CD4-positive, alpha-beta T cell treated with Interleukin-1 beta for 1 hour (primary cell): Measurements from ENCODE around the gene ANKRD11.

Experiments used
- DNase-seq, 2 donors: peaks; one replicate each; pipeline ENCODE4 v3.0.0-alpha.2; 2020 to 2022

ANKRD11 gene

DNA sequence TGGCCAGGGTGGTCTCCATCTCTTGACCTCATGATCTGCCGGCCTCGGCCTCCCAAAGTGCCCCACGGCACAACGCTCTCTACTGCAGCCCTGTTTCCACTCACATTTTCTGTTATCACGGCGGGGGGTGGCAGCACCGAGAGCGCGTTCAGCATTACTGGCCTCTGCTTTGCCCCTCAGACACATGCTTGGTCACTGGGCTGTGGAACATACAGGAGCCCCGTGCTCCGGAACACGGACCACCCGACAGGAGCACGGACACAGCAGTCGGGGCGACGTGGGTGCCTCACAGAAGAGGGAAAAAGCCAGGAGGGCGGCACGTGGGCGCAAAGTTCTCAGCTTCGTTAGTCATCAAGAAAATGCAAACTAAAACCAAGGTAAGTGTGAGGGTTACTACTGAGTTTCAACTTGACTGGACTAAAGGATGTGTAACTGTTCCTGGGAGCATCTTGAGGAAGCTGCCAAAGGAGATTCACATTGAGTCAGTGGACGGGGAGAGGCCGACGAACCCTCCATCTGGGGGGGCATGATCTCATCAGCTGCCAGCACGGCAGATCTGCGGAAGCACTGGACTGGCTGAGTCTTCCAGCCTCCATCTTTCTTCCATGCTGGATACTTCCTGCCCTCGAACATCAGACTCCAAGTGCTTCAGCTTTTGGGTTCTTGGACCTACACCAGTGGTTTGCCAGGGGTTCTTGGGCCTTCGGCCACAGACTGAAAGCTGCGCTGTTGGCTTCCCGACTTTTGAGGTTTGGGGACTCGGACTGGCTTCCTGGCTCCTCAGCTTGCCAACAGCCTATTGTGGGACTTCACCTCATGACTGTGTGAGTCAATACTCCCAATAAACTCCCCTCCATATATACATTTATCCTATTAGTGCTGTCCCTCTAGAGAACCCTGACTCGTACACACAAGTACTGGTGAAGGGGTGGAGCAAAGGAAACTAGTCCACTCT is 166.0 kb downstream of the ANKRD11 start:
- no peak for DNase-seq

DNA sequence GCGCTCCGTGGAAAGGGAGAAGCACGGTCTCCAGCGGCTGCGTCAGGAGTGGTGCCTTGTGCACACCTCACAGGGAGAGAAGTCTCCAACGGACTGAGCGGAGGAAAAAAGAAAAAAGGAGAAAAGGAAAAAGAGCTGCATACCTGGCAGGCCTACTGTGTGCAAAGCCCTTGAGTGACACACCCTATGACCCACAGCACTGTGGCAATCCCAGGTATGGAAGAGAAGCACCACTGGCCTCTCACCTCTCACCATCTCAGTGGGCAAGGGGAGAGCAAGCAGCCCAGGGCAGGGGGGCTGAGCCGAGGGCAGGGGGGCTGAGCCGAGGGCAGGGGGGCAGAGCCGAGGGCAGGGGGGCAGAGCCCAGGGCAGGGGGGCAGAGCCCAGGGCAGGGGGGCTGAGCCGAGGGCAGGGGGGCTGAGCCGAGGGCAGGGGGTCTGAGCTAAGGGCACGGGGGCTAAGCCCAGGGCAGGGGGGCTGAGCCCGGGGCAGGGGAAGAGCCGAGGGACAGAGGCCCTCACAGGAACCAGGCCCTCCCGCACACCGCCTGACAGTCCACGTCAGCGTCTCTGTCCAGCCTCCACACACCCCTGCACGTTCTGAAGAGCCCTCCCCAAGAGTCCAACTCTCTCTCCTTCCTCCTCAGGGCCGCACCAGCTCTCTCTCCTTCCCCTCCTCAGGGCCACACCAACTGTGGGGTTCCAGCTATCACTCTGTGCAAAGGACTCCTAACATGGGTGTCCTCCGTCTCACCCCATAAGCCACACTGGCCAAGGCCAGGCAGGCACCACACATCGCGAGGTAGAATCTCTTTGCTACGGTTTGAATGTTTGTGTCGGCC is 167.0 kb downstream of the ANKRD11 start:
- no peak for DNase-seq

DNA sequence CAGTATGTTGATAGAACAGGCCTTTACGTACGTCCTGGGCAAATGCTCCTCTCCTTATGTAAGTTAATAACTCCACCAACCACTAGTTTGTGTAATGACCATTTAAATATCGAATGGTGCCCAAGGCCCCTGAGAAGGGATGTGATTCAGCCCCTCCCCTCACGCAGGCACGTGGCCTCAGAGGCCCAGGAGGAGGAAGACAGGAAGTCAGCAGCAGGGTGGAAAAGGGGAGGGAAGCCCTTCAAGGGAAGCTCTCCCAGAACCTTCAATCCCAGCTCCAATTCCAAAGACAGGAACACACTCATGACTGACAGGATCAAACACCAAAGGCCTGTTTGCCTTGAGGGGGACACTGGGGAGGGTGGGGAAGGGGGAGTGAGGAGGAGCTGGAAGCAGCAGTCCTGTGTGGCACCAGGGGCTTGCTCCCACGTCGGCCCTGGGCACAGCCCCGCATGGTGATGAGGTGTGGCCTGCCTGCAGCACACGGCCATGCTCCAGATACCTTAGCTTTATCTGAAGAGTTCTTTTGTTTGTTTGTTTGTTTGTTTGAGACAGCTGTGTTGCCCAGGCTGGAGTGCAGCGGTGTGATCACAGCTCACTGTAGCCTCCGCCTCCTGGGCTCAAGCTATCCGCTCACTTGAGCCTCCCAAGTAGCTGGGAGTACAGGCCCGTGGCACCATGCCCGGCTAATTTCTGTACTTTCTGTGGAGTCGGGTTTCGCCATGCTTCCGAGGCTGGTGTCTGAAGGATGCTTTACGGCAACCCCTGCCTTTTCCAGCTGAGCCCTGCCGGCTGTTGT is 167.8 kb downstream of the ANKRD11 start:
- no peak for DNase-seq

GRCh38 chr16:89320782-89321501 is 169.4 kb downstream of the ANKRD11 start:
- no peak for DNase-seq

- DNase-seq: no peak
These were observed 170.2 kb downstream of the ANKRD11 start for GRCh38 chr16:89319886-89320781.

GRCh38 chr16:89319631-89319885 is 170.8 kb downstream of the ANKRD11 start:
- no peak for DNase-seq

- DNase-seq: no peak
These were observed 171.3 kb downstream of the ANKRD11 start for GRCh38 chr16:89318871-89319630.

DNA sequence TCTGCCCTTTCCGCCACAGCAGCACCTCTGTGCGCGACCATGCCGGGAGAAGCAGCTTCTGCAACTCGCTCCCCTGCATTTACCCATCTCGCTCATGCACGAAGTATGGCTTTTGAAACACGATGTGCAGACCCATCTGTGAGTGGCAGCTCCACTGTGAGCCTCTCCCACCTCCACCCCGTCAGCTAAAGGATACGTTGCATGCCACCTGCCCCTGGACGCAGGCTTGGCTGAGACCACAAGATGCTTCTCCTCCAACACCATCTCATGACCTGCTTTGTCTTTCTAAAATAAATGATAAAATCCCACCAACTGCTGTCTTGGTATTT is 172.0 kb downstream of the ANKRD11 start:
- DNase-seq: no peak

GRCh38 chr16:89317729-89318429 is 172.5 kb downstream of the ANKRD11 start:
- DNase-seq: no peak

DNA sequence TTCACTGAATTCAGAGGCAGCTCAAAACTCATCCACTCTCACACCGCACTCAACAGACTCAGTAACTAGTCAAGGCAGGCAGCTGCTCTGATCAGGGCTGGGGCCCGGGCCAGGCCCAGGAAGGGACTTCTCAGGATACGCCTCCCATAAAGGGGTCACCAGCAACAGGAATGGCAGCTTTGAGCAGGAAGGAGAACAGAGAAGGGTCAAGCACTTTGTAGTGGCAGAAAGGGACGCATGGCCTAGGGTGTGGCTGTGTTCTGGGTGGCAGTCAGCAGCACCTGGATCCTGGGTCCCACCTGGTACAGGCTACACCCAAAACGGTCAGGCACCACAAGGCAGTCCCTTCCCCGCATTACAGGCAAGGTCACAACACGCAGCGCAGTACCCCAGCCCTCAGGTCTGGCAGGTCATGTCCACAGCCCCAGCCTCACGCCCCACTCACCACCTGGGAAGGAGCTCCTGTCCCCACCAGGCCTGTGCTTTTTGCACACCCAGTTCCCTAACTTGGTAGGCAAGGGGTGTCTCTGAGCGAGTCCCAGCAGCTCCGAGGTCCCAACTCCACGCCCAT is 173.2 kb downstream of the ANKRD11 start:
- DNase-seq: no peak

GRCh38 chr16:89316701-89317100 is 173.7 kb downstream of the ANKRD11 start:
- no peak for DNase-seq

DNA sequence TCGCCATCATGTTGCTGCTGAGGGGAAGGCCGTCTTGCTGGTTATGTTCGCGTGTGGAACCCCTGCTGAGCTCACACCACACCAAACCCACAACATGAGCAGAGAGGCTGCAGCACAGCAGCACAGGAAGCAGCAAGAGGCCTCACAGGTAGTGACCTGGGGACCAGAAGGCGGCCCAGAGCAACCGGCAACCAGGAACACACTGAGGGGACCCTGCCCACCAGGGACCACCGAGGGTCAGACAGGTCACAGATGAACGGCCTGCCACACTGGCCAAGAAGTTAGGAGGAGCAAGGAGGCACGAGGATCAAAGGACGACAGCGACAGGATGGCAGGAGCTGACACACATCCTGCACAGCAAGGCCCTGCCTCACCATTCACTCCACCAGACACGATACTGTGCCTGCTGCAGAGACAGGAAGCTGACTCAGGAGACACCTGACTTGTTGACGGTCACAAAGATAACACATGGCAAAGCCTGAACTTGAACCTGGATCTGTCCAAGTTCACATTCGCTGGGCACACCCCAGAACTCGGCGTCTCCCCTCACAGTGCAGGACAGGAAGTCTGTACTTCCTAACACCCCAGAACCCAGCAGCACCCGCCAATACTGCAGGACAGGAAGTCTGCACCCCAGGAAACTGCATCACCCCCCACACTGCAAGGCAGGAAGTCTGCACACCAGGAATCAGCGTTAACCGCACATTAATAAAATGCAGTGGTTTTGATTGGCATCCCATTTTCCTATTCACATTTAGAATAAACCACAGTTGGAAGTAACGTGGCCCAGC is 174.4 kb downstream of the ANKRD11 start:
- DNase-seq: peak; percentile 76

- no peak for DNase-seq
These were observed 175.1 kb downstream of the ANKRD11 start for GRCh38 chr16:89315271-89315670.

DNA sequence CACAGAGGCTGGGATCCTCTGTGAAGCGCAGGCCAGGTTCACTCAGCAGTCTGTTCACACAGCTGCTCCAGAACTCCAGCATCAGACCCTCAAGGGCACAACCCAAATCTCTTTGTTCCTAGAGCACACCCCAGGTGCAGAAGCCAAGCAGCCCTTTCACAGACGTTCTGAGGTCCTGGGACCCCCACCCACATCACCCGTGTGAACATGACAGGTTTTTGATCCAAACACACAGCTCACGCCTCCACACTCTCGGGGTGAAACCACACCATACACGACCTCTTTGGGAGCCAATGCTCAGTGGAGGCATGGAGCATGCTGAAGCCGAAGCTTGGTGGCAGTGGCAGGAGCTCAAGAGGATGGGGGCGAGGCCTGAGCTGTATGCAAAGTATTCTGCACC is 175.5 kb downstream of the ANKRD11 start:
- DNase-seq: no peak

DNA sequence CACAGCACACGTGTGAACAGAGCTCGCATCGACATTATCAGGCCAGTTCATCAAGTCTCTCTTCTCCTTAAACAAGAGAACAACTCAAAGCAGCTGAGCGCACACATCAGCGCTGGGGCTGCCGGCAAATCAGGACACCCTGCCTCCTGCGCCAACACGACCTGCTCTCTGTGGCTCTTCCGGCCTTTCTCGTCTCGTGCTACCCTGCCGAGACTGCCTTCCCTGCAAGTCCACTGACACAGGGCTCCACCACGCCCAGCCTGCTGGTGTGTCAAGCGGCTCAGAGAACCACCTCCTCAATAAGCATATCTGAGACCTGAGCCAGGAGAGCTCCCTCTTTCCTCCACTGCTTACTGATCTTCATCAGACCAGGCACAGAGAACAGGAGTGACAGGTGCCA is 176.0 kb downstream of the ANKRD11 start:
- DNase-seq: peak; percentile 31 to 37

DNA sequence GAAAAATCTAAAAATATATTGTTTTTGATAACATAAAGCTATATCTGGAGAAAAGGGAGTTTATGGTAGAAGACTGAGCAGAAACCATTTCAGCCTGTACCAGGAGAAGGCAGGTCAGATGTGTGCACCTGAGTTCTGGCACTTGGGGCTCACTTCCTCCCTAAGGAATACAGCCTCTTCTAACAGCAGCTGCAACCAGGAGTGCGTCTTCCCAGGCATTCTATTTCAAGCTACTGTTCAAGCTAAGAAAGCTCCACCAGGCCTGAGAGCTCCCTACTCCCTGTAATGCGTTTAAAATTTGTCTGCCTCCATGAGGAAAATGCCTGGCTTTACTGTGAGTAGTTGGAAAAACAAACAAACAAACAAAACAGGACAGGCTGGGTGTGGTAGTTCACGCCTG is 176.8 kb downstream of the ANKRD11 start:
- DNase-seq: no peak

- DNase-seq: no peak
These were observed 177.6 kb downstream of the ANKRD11 start for GRCh38 chr16:89312598-89313299.

GRCh38 chr16:89312194-89312593 is 178.2 kb downstream of the ANKRD11 start:
- DNase-seq: no peak
